ENCODE measurements around the gene CPN2. TPM values are rescaled to one million over a fixed set of nuclear protein-coding genes. Genes with fewer than 3 reads are reported as not detected.
A peak's percentile ranks its signal among the peaks of the same experiment; 100 is the strongest.

CPN2 gene
- total and polyA plus RNA-seq, 2 of the 13 experiments (the other 11 are each of a cell fraction or from before 2014, with no cell fraction given), result 26.7 to 27.7 TPM

DNA sequence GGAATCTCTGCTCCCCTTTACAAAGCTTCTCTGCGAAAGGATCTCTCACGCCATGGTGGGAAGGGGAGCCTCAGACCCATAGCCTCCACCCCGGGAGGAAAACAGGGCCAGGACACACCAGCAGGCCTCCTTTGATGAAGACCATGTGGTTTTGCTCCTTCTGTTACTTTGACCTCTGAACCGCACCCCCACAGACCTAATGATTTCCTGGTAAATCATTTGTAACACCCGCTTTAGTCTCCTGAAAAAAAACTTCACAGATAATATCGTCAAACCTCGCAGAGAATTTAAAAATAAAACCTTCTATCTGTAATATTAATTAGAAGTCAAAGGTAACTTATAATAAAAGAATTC is 18.3 kb downstream of the CPN2 start (continued):
- TF ChIP-seq PPARG (CRISPR knock-in tag; conservative IDR thresholded peaks at IDR 0.05) (0 out of 2 replicates have a peak, but pooled peaks have one; percentile 2), FOXC1 (CRISPR knock-in tag; IDR thresholded peaks at IDR 0.05; ENCODE audit: borderline replicate concordance) (no peak), ZFYVE20 (CRISPR knock-in tag; IDR thresholded peaks at IDR 0.05; ENCODE audit: borderline replicate concordance, low read depth) (no peak), DPF2 (CRISPR knock-in tag; IDR thresholded peaks at IDR 0.05; ENCODE audit: borderline replicate concordance, low read depth) (no peak), WIZ (CRISPR knock-in tag; IDR thresholded peaks at IDR 0.05) (no peak), MEIS1 (CRISPR knock-in tag; IDR thresholded peaks at IDR 0.05; ENCODE audit: borderline replicate concordance) (no peak), ZNF24 (IDR thresholded peaks at IDR 0.05) (0 out of 2 replicates have a peak, but pooled peaks have one; percentile 42), NR2C2 (CRISPR knock-in tag; IDR thresholded peaks at IDR 0.05; ENCODE audit: borderline replicate concordance) (peak; percentile 93), HNRNPK (IDR thresholded peaks at IDR 0.05; ENCODE audit: low read depth, low read length, poor library complexity, severe bottlenecking) (no peak), POLR2G (IDR thresholded peaks at IDR 0.05; ENCODE audit: low read depth, low read length) (no peak), THAP11 (CRISPR knock-in tag; IDR thresholded peaks at IDR 0.05) (peak; percentile 34), TAF15 (IDR thresholded peaks at IDR 0.05; ENCODE audit: low read depth, low read length, poor library complexity, severe bottlenecking) (no peak), ZNF264 (CRISPR knock-in tag; IDR thresholded peaks at IDR 0.05) (no peak), EP300 (IDR thresholded peaks at IDR 0.05; ENCODE audit: low read depth in 2 of 2, low read length in 2 of 2) (peak in 1 of 2 experiments; percentile 61; a peak in 2 of 4 replicates), EP300 (CRISPR knock-in tag; IDR thresholded peaks at IDR 0.05; ENCODE audit: borderline replicate concordance) (no peak), GATAD2A (CRISPR knock-in tag; IDR thresholded peaks at IDR 0.05) (peak; percentile 58)
- TF ChIP-seq, protein P1, sequence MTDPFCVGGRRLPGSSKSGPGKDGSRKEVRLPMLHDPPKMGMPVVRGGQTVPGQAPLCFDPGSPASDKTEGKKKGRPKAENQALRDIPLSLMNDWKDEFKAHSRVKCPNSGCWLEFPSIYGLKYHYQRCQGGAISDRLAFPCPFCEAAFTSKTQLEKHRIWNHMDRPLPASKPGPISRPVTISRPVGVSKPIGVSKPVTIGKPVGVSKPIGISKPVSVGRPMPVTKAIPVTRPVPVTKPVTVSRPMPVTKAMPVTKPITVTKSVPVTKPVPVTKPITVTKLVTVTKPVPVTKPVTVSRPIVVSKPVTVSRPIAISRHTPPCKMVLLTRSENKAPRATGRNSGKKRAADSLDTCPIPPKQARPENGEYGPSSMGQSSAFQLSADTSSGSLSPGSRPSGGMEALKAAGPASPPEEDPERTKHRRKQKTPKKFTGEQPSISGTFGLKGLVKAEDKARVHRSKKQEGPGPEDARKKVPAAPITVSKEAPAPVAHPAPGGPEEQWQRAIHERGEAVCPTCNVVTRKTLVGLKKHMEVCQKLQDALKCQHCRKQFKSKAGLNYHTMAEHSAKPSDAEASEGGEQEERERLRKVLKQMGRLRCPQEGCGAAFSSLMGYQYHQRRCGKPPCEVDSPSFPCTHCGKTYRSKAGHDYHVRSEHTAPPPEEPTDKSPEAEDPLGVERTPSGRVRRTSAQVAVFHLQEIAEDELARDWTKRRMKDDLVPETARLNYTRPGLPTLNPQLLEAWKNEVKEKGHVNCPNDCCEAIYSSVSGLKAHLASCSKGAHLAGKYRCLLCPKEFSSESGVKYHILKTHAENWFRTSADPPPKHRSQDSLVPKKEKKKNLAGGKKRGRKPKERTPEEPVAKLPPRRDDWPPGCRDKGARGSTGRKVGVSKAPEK (CRISPR knock-in tag; IDR thresholded peaks at IDR 0.05; ENCODE audit: borderline replicate concordance), result no peak
- TF ChIP-seq, protein P2, sequence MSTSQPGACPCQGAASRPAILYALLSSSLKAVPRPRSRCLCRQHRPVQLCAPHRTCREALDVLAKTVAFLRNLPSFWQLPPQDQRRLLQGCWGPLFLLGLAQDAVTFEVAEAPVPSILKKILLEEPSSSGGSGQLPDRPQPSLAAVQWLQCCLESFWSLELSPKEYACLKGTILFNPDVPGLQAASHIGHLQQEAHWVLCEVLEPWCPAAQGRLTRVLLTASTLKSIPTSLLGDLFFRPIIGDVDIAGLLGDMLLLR (CRISPR knock-in tag; IDR thresholded peaks at IDR 0.05), result no peak
- TF ChIP-seq, protein P3, sequence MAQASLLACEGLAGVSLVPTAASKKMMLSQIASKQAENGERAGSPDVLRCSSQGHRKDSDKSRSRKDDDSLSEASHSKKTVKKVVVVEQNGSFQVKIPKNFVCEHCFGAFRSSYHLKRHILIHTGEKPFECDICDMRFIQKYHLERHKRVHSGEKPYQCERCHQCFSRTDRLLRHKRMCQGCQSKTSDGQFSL (CRISPR knock-in tag; IDR thresholded peaks at IDR 0.05), result peak; percentile 97
- TF ChIP-seq, protein P4, sequence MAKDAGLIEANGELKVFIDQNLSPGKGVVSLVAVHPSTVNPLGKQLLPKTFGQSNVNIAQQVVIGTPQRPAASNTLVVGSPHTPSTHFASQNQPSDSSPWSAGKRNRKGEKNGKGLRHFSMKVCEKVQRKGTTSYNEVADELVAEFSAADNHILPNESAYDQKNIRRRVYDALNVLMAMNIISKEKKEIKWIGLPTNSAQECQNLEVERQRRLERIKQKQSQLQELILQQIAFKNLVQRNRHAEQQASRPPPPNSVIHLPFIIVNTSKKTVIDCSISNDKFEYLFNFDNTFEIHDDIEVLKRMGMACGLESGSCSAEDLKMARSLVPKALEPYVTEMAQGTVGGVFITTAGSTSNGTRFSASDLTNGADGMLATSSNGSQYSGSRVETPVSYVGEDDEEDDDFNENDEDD (CRISPR knock-in tag; IDR thresholded peaks at IDR 0.05; ENCODE audit: borderline replicate concordance), result no peak
- TF ChIP-seq, protein P5, sequence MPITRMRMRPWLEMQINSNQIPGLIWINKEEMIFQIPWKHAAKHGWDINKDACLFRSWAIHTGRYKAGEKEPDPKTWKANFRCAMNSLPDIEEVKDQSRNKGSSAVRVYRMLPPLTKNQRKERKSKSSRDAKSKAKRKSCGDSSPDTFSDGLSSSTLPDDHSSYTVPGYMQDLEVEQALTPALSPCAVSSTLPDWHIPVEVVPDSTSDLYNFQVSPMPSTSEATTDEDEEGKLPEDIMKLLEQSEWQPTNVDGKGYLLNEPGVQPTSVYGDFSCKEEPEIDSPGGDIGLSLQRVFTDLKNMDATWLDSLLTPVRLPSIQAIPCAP (CRISPR knock-in tag; IDR thresholded peaks at IDR 0.05; ENCODE audit: low read depth), result no peak
- TF ChIP-seq, protein P6, sequence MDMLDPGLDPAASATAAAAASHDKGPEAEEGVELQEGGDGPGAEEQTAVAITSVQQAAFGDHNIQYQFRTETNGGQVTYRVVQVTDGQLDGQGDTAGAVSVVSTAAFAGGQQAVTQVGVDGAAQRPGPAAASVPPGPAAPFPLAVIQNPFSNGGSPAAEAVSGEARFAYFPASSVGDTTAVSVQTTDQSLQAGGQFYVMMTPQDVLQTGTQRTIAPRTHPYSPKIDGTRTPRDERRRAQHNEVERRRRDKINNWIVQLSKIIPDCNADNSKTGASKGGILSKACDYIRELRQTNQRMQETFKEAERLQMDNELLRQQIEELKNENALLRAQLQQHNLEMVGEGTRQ (IDR thresholded peaks at IDR 0.05; ENCODE audit: low read depth, low read length), result no peak
- TF ChIP-seq, protein P6 (CRISPR knock-in tag; IDR thresholded peaks at IDR 0.05; ENCODE audit: borderline replicate concordance), result no peak
